ENCODE measurements around the gene ADAD2.

The ADAD2 gene

GRCh38 chr16:84150926-84151325, 40.0 kb upstream of the ADAD2 start:
- H3K27me3 Mint-ChIP-seq (ENCODE audit: low read depth) = peaks cover 21% of the 10 kb centered on the region
- no peaks in the 10 kb centered on the region for H3K4me1 Mint-ChIP-seq
- TF ChIP-seq CTCF (IDR thresholded peaks at IDR 0.05; ENCODE audit: unreplicated experiment in 3 of 3) = no peak
- no peak overlapping the region for H3K27ac Mint-ChIP-seq
- no peaks in the 10 kb centered on the region for H3K9me3 Mint-ChIP-seq
- H3K4me3 Mint-ChIP-seq = no peak overlapping the region
- peaks cover 3% of the 10 kb centered on the region for H3K36me3 Mint-ChIP-seq (ENCODE audit: low read depth)

GRCh38 chr16:84153660-84154214, 37.2 kb upstream of the ADAD2 start:
- Mint-ChIP-seq H3K27ac (no peak overlapping the region), H3K4me3 (no peak overlapping the region), H3K36me3 (ENCODE audit: low read depth) (peaks cover 3% of the 10 kb centered on the region), H3K9me3 (no peaks in the 10 kb centered on the region), H3K27me3 (ENCODE audit: low read depth) (peaks cover 29% of the 10 kb centered on the region), H3K4me1 (no peaks in the 10 kb centered on the region)
- TF ChIP-seq CTCF (IDR thresholded peaks at IDR 0.05; ENCODE audit: unreplicated experiment in 3 of 3) = no peak

- Mint-ChIP-seq H3K9me3 (no peaks in the 10 kb centered on the region), H3K27ac (no peak overlapping the region), H3K4me3 (no peak overlapping the region), H3K27me3 (ENCODE audit: low read depth) (peaks cover 38% of the 10 kb centered on the region), H3K36me3 (ENCODE audit: low read depth) (peaks cover 3% of the 10 kb centered on the region), H3K4me1 (no peaks in the 10 kb centered on the region)
- TF ChIP-seq CTCF (IDR thresholded peaks at IDR 0.05; ENCODE audit: unreplicated experiment in 3 of 3) = no peak
These were observed 35.7 kb upstream of the ADAD2 start for GRCh38 chr16:84155226-84155625.

- no peak overlapping the region for H3K27ac Mint-ChIP-seq
- H3K27me3 Mint-ChIP-seq (ENCODE audit: low read depth) = peaks cover 38% of the 10 kb centered on the region
- no peak overlapping the region for H3K4me3 Mint-ChIP-seq
- no peaks in the 10 kb centered on the region for H3K4me1 Mint-ChIP-seq
- no peak for TF ChIP-seq CTCF (IDR thresholded peaks at IDR 0.05; ENCODE audit: unreplicated experiment in 3 of 3)
- no peaks in the 10 kb centered on the region for H3K9me3 Mint-ChIP-seq
- H3K36me3 Mint-ChIP-seq (ENCODE audit: low read depth) = peaks cover 3% of the 10 kb centered on the region
These were observed 35.2 kb upstream of the ADAD2 start for GRCh38 chr16:84155771-84156170.

DNA sequence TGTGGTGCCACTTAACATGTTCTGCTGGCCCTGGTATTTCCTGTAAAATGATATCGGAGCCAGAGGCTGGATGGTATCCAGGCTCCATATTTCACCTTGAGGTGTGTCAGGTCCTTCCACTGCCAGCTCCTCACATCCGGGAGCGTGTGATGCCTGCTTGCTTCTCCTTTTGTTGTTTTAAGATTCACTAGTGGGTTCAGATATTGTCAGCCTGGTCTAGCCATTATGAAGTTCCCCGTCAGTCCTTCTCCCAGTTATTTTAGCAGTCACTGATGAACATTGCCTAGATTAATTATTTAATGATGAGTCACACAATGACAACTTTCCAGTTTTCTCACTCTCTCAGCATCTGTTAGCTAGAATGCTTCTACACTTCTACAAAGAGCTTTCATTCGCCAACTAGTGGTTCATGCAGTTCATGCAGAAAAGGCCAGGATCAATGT, 34.6 kb upstream of the ADAD2 start:
- H3K4me1 Mint-ChIP-seq = no peaks in the 10 kb centered on the region
- TF ChIP-seq CTCF (IDR thresholded peaks at IDR 0.05; ENCODE audit: unreplicated experiment in 3 of 3) = no peak
- no peak overlapping the region for H3K4me3 Mint-ChIP-seq
- peaks cover 32% of the 10 kb centered on the region for H3K27me3 Mint-ChIP-seq (ENCODE audit: low read depth)
- H3K36me3 Mint-ChIP-seq (ENCODE audit: low read depth) = peaks cover 3% of the 10 kb centered on the region
- no peak overlapping the region for H3K27ac Mint-ChIP-seq
- H3K9me3 Mint-ChIP-seq = no peaks in the 10 kb centered on the region

DNA sequence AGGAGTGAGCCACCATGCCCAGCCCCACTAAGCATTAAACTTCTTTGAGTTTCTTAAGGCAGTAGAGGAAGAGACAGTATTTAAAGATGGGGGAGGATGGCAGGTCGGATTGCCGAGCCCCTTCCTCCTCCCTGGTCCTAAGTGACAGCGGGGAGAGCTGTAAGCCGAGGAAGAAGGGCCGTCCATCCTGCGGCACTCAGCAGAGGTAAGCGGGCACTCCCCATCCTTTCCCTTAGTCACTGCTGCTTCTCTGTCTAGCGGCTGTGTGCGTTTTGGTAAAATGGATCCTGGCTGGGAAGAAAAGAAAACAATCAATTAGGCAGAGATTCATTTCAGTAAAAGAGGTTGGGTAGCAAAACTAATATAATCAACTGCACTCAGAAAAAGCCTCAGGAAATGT, 31.9 kb upstream of the ADAD2 start:
- Mint-ChIP-seq H3K27me3 (ENCODE audit: low read depth) (peaks cover 38% of the 10 kb centered on the region), H3K4me3 (no peak overlapping the region)

More for the DNA sequence above, 31.9 kb upstream of the ADAD2 start:
- no peak overlapping the region for H3K27ac Mint-ChIP-seq
- H3K36me3 Mint-ChIP-seq (ENCODE audit: low read depth) = no peaks in the 10 kb centered on the region
- TF ChIP-seq CTCF (IDR thresholded peaks at IDR 0.05; ENCODE audit: unreplicated experiment in 3 of 3) = no peak
- peaks cover 5% of the 10 kb centered on the region for H3K4me1 Mint-ChIP-seq
- H3K9me3 Mint-ChIP-seq = no peaks in the 10 kb centered on the region

All from nephron (organoid).